Inflammatory macrophage treated with lipopolysaccharide for 4 hours (primary cell): Measurements from ENCODE around the gene B3GAT1.
A peak's percentile ranks its signal among the peaks of the same experiment; 100 is the strongest.

Experiments
- DNase-seq: peaks from one replicate; pipeline ENCODE4 v3.0.0-alpha.2; 2020

Gene B3GAT1

DNA sequence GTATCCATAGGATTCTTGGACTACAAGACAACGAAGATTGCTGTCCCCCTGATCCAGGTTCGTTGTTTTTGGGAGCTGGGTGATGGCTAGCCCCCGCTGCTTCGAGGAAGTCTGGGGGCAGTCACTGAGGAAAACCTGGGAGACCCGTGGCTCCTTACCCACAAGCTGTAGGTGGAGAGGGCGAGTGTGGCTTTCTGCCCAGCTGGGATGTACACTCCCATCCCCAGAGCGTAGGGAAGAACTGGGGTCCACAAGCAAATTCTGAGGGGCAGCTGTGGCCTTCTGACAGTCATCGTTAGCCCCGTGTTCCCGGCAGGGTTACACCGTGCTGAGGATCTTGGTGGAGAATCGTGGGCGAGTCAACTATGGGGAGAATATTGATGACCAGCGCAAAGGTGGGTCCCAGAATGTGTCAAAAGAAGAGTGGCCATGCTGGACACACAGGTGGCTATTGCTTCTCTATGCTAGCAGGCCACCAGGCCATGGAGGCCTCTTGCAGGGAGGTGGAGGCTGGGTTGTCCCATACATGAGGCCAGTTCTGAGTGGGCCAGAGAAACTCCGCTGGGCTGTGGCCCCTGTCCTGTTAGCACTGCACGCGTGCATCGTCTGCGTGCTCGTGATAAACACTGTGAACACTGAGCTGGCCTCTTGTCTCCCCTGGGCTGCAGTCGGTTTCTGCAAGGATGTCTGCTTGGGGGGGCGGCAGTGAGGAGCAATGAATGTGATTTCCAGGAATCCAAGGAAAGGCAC lies 40.4 kb downstream of the B3GAT1 start:
- no peak for DNase-seq

DNA sequence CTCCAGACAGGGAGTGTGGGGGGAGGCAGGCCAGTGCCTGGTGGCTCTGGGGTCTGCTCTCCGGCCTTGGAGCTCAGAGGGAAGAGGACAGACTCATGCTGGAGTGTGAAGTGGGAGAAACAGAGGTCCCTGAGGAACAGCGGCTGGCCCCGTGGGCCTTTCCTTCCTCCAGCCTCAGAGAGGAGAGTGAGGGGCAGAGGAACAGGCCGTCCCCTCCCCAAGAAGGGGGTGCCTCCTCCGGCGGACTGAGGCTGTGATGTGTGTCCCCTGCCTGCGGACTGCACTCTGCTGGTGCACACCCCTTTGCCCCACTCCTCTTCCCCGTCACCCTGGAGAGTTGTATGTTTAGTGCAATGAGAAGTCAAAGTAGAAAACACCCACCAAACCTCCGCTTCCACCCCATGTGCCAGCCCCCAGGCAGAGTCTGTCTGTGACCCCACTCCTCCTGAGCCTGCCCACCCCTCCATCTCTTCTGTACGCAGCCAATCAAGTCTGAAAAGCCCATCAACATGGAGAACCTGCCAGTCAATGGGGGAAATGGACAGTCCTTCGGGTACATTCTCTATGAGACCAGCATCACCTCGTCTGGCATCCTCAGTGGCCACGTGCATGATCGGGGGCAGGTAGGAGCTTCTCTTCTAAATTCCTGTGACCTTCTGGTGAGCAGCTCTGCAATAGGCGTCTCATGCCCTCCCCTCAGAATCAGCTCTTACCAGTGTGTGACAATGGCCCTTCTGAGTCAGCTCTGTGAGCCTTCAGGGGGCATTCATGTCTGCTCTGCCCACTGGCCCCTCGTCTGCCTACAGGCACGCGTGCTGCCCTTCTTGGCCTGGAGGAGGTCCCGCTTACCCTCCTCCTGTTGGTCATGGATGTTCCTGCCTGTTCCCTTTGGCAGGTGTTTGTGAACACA lies 41.3 kb downstream of the B3GAT1 start:
- no peak for DNase-seq

DNA sequence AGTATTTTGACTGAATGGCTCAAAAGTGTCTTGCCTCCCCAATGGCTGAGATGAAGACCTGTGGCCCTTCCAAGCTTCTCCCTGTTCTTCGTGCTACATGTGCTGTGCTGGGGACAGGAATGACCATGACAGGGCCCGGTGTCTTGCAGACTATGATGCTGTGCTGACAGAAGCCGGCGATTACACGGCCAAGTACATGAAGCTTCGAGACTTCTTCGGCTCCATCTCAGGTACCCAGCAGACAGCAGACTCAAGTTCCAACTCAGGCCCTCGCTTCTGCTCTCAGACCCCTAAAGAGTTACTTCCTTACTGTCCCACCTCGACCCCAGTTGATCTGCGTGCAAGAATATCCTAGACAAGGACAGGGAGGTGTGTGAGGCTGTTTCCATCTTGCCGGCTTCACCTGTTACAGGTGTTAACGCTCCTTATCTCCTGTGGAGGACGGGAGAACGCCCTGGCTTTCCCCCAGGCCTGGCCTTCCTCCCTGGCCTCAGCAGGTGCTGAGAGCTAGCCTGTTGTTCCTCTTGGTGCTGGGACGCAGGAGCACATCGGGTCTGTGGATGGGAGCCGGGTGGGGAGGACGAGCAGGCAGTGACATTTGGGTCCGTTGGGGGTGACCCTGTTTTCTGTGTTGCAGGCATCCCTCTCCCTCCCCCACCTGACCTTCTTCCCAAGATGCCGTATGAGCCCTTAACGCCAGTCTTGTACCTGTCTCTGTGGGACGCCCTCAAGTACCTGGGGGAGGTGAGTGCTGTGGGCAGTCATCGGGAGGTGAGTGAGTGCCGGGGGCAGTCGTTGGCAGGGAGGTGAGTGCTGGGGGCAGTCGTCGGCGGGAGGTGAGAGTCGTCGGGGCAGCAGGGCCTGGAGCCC lies 42.2 kb downstream of the B3GAT1 start:
- DNase-seq = no peak

DNA sequence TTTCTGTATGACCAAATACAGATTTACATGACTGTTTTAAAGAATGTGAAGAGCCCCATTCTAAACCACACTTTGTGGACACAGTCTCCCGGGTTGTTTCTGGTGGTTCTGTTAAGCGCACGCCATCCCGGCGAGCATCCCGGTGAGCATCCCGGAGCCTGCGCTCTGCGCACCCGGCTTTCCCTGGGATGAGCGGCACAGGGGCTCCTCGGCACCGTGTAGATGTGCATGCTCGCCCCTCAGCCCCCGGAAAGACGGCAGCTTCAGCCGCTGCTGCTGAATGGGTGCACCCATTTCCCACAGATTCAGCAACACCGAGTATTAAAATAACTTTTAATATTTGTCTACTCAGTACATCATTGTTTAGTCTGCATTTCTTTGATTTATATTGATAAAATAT lies 44.3 kb downstream of the B3GAT1 start:
- no peak for DNase-seq

DNA sequence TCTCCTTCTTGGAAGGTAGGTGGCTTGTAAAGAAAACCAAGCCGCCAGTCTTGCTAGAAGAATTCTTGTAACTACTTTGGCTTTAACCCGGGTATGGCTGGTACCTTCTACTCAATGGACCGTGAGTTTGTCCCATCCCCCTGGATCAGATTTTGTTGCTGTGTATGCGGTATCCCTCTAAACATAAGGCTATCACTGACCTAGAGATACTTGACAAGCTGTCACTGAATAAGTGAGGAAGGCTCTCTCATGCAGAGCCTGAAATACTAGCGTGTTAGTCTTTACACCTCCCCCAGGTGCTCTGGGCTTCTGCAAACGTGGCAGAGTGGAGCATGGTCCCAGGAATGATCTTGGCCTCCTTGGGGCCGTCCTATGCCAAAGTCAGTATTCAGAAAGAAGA lies 45.8 kb downstream of the B3GAT1 start:
- DNase-seq = no peak

DNA sequence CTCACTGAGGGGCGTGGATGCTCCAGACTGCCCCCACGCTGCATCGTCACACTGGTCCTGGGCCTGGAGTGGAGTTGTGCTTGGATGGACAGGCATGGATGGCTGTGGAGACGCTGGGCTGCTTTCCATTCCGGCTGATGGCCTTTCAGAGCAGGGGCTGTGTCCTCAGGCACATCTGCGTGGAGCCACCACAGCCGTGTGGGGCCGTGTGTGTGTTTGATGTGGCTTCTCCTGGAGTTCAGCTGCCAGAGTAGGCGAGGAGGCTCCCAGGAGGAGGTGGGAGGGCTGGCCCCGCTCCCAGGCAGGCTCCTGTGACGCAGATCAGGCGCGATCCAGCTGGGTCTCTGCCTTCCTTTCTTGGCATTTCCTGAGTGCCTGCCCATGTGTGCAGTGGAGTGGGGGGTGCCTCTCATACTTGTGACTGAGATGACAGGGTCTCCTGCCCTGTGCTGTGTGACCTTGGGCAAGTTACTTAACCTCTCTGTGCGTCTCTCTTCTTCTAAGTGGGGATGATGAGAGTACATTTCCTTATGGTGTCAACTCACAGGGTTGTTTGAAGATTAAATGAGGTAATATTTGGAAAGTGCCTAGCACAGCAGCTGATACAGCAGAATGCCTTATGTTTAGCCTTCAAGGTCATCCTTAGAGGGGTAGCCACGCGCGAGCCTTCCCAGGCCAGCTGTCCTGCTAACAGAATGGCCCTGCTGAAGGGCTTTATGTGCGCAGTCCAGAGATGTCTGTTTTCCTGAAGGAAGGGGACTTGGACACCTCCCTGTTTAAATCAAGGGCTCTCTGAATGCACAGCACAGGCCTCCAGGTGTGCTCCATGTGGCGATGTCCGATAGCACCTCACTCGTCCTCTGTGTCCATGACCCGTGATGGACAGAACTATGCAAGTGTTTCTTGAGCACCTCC lies 46.8 kb downstream of the B3GAT1 start:
- DNase-seq = no peak

DNA sequence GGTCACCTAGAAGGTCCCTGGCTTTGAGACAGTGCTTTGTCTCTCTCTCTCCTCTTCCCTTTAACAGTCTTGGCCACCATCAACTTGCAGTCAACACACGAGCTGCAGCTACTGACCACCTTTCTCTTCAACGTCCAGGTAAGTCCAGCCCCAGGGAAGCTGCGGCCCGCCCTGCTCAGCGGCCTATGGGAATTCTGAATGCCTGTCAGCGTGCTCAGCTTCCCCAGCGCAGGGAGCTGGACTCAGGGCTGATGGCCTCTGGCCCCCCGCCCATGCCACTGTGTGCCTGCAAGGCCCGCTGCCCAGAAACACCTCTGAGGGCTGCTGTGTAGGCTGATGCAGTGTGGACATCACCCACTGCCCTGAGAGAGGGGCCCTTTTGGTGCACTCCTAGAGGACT lies 47.8 kb downstream of the B3GAT1 start:
- no peak for DNase-seq

DNA sequence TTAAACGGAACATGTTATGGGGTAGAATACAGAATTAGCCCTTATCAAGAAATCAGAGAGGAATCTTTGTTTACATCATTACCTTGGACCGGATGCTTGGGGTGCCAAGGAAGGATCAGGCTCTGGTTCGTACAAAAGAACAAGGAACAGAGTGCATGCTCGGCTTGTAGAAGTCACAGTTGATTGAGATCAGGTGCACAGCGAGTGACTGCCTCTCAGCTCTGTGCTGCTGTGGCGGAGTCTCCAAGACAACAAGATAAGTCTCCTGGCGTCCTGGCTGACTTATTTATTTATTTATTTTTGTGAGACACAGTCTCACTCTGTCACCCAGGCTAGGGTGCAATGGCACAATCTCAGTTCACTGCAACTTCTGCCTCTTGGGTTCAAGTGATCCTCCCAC lies 48.5 kb downstream of the B3GAT1 start:
- no peak for DNase-seq

DNA sequence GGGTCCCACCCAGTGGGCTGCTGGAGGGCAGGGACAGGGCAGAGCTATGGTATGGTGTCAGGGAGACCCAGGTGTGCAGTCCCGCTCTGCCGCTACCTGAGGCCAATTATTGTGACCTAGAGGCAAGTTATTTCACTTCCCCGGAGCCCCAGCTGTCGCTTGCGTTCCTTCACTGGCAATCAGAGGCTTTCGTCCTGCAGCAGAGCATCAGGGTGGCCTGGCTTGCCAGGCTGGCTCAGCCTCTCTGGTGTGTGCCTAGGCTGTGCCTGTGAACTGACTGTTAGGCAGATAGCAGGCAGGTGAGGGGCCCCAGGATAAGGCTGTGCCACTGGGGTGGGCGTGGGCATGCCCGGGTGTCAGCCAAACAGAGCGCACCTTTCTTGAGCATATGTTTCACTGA lies 48.9 kb downstream of the B3GAT1 start:
- DNase-seq = no peak

DNA sequence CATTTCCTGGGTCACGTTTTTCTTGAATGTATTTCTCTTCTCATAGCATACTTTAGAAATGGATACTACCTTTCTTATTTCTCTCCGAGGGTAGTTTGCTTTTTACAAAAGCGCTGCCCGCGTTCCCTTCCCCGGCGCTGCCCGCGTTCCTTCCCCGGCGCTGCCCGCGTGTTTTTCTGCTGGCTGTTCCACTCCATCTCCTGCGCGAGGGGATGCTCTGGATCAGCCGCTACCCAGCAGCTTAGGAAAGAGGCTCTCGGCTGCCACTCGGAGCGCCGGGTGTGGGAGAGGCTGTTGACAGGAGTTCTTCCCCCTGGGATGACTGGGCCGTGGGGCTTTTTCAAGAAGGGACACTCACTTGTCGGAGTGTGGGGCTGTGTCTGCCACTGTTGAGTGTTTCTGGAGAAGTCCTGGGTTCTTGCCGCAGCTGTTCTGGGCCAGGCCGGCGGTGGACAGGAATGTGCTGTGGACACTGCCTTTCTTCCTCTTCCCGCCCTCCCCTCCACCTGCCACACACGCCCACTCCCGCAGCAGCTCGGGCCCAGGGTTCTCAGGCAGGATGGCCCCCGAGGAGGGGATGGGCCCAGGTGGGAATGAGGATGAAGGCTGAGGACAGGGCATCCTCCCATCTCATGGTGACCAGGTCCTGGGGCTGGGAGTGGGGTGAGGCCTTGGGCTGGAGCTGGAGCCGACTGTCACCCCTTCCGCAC lies 49.7 kb downstream of the B3GAT1 start:
- DNase-seq = no peak

DNA sequence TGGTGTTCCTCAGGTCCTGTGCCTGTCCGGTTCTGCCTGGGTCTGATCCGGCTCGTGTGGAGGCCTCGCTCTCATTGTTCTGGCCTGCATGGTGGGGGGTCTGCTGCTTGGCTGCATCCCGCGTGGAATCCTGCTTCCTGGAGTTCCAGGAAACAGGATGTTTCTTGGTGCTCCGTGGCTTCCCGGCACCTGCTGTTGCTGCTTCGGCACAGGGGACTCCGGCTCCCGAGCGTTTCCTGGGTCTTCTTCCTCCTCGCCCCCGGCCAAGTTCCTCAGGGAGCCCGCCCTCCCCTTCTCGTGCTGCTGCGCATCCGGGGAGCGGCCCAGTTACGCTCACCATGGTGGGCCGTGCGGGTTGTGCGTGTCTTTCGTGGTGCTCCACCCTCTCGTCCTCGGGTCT lies 50.4 kb downstream of the B3GAT1 start:
- no peak for DNase-seq

DNA sequence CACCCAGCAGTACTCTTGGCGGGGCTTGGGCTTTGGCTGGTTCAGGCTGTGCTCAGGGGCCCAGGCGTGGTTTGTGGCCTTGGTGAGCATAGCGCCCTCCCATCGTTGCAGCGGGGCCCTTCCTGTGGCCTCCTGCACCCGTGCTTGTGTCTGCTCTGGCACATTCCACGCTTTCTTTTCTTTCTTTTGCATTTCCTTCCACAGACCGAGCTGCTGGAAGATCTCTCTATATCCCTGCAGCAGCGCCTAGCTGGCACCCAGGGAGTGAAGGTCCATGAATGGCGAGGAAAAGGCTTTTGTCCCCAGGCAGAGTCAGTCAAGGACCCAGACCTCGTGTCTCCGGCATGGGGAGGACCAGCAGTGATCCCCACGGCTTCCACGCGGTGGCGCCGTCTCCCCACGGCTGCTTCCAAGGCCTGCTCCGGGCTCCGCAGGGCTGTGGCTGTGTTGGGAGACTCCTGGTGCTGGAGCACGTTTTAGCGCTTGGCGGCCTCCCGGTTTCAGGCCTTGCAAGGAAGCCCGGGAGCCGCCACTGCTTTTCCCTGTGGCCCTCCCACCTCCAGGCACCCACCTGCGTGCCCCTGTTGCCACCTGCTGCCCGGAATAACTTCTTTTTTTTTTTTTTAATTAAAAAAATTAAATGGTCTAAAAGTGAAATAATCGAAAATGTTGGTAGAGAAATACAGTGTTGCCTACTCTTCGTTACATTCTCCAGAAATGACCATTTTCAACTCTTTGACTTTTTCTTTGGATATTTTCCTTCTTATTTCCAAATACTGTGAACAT lies 51.8 kb downstream of the B3GAT1 start:
- DNase-seq = peak; percentile 46

DNA sequence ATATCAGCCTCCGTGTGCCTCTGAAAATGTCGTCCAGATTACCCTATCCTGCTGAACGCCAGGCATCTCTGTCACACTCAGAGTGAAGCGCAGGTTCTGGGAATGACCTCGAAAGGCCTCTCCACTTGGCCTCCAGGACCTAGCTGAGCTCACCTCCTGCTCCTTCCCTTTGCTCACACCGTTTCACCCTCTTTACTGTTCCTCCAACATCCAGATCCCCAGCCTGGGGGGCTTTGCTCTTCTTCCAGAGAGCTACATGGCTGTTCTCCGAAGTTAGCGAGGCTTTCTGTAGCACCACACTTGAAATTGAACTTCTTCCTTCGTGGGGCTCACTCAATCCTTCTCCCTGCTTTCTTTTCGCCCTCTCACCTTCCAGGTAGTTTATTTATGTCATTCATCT lies 52.4 kb downstream of the B3GAT1 start:
- DNase-seq = no peak

DNA sequence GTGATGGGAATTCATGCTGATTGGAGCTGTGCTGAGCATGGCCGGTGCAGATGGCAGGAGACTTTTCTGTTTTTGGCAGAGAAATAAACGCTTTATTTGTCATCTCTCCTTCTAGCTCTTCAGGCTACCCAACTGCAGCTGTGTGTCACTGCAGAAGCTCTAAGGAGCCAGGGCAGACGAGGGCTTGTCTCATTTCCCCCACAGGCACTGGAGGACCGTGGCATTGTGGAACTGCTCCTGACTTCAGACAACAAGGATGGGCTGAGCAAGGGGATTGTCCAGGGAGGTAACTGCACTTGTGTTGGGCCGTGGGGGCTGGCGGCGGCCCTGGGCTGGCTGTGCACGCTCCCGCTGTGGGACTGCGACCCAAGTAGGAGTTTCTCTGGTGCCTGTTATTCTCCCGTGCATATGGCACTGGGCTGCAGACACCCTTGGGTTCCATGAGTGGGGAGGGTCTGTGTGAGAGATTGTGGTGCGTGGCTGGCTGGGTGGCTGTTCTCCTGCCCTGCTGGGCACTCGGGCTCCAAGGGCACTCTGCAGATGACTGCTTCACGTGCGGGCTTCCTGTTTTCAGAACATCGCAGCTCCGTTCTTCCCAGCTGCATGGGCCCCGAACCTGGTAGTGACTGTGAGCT lies 53.1 kb downstream of the B3GAT1 start:
- no peak for DNase-seq

DNA sequence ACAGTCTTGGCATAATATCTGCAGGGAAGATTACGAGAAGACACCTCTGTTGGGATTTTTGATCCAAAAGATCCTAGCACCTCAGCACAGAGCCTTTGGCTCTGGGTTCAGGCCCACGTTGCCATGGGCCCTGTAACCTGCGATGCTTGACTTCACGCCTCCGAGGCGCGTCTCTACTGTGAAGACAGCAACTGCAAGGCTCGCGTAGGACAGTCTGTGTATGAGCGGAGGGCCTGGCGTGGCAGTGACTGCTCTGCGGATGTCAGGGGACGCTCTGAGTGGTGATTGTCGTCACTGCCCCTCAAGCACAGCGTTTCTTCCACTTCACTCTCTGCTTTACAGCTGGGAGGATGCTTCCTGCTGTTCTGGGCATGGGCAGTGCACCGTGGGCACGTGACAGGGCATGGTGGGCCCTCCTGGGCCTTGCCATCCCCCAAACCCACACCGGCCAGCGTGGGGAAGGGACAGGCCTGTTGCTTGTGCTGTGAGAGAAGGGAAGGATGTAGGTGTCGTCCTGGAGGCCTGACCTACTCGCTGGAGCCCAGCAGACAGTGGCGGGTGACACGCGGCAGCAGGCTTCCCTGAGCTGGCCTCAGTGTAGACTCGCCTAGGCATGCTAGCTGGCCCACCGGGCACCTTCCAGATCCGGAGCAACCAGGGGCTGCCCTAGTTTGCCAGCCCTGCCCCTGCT lies 53.7 kb downstream of the B3GAT1 start:
- no peak for DNase-seq

DNA sequence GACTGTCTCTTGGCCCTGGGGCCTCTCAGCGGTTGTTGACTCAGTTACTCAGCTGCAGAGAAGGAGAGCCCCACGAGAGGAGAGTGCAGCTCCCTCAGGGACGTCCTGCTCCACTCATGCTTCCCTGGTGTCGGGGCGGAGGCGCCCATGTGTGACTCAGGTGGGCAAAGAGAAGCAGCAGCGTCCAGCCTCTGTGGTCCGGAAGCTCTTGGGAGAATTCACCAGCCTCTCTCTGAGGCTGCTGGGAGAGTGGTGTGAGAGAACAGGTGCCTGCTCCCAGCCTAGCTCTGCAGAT lies 54.5 kb downstream of the B3GAT1 start:
- no peak for DNase-seq

DNA sequence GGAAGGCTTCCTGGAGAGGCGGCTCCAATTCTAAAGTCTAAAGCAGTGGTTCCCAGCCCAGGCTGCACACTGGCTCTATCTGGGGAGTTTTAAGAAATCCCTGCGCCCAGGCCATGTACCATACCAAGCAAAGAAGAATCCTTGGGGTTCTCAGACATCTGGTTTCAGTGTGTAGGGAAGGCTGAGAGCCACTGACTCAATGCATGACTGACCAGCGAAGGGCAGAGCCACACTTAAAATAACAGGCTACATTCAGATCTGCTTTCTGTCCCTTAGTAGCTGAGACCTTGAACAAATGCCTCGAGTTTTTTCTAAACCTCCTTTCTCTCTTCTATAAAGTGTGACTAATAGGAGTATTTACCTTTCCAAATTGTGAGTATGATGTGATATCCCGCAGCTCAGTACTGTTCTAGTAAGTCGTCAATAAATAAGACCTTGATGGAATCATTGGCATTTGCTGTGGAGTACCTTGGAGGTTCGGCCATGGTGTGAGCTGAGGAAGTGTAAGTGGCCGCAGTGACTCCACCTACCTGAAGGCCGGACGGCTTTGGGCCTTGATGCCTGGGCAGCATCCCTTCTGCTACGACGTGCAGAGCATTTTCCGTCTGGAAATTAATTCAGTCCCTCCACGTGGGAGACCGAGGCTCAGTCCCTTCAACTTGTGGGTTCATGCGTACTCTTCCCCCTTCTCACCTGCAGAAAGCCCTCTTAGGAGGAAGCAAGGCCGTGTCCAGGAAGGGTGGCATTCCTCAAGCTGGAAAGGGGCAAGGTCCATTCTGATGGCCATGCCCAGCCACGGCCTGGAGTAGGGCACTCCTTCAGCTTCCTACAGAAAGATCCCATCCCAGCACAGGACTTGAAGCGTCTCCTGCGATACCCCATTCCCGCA lies 55.1 kb downstream of the B3GAT1 start:
- no peak for DNase-seq

DNA sequence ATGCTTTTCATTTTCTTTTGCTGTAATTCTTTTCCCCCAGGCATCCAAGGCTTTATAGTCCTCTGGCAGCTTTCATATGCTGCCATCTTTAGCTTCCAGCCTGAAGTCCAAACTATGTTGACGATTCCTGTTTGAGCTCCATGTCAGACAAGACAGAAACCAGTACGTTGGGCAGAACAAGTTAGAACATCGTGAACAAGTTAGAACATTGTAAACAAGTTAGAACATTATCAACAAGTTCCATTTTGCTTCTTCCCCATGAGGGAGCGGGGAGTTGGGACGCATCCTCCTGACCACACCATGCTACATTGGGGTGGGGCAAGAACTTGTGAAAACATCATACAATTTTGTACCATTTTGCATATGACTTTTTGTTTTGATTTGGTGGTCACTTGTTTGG lies 56.4 kb downstream of the B3GAT1 start:
- DNase-seq = no peak

DNA sequence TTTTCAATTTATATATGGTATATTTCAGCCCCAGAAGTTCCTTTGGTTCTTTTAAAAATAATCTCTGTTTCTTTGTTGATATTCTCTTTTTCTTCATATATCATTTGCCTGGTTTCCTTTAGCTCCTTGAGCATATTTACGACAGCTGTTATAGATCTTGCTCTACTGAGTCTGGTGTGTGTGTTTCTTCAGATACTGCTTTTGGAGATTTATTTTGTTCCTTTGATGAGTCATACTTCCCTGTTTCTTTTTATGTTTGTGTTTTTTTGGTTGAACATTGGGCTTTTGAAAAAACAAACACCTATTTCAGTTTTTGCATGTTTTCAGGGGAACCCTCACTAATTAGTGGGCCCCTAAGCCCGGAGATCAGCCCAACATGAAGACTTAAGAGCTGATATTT lies 56.9 kb downstream of the B3GAT1 start:
- no peak for DNase-seq
